Osteoblast (primary cell): Measurements from ENCODE around the gene FBXO31. TPM values are rescaled to one million over a fixed set of nuclear protein-coding genes. Genes with fewer than 3 reads are reported as not detected.
A peak's percentile ranks its signal among the peaks of the same experiment; 100 is the strongest.

Experiments used
- DNase-seq: peaks from one replicate; pipeline ENCODE4 v3.0.0; 2011; ENCODE audit warnings: low spot score, mixed read lengths; ENCODE audit not compliant: insufficient read length; ENCODE audit errors: missing footprints
- H2AFZ ChIP-seq: 2 replicates; pipeline ENCODE4 v1.6.0; 2011; ENCODE audit warnings: mild to moderate bottlenecking, low read length
- H3K27ac ChIP-seq: 2 replicates; pipeline ENCODE4 v1.5.1; 2011; ENCODE audit warnings: mild to moderate bottlenecking, low read depth, low read length, moderate library complexity
- H3K27me3 ChIP-seq: 2 replicates; pipeline ENCODE4 v1.6.0; 2012; ENCODE audit warnings: mild to moderate bottlenecking, control low read depth, inconsistent platforms, low read length, moderate library complexity; ENCODE audit not compliant: insufficient read depth
- H3K36me3 ChIP-seq: 2 replicates; pipeline ENCODE4 v1.5.1; 2011; ENCODE audit warnings: mild to moderate bottlenecking, low read length, control low read depth, moderate library complexity; ENCODE audit not compliant: insufficient read depth
- H3K4me1 ChIP-seq: 2 replicates; pipeline ENCODE4 v1.5.1; 2011; ENCODE audit warnings: mild to moderate bottlenecking, low read length, control low read depth, moderate library complexity; ENCODE audit not compliant: insufficient read depth
- H3K4me2 ChIP-seq: 2 replicates; pipeline ENCODE4 v1.6.0; 2011; ENCODE audit warnings: mild to moderate bottlenecking, low read length; ENCODE audit not compliant: insufficient read depth
- H3K4me3 ChIP-seq: fragments of 200-600 bp; sonication (generic); 3 replicates; pipeline ENCODE4 v1.5.1; 2012; ENCODE audit warnings: mild to moderate bottlenecking, low read length, inconsistent platforms; ENCODE audit not compliant: insufficient read depth
- H3K79me2 ChIP-seq: 2 replicates; pipeline ENCODE4 v1.6.0; 2012; ENCODE audit warnings: mild to moderate bottlenecking, low read length, control low read depth, inconsistent platforms; ENCODE audit not compliant: insufficient read depth
- H3K9me3 ChIP-seq: 2 replicates; pipeline ENCODE4 v1.5.1; 2011; ENCODE audit warnings: low read depth, low read length, control low read depth
- H4K20me1 ChIP-seq: 2 replicates; pipeline ENCODE4 v1.6.0; 2012; ENCODE audit warnings: mild to moderate bottlenecking, low read length, control low read depth; ENCODE audit not compliant: insufficient read depth
- CTCF ChIP-seq: IDR thresholded peaks from 2 replicates; pipeline ENCODE4 v1.5.1; 2011; ENCODE audit warnings: mild to moderate bottlenecking, low read depth, low read length, moderate library complexity; ENCODE audit errors: extremely low read depth
- total RNA-seq: library from RNA; depleted of rRNA; stranded (reverse); fragments of >200 nt; gene quantifications from 2 replicates; pipeline ENCODE4 v1.2.3, GENCODE V29; 2012

The FBXO31 gene
- total RNA-seq, 1 donor: 33.3 TPM

DNA sequence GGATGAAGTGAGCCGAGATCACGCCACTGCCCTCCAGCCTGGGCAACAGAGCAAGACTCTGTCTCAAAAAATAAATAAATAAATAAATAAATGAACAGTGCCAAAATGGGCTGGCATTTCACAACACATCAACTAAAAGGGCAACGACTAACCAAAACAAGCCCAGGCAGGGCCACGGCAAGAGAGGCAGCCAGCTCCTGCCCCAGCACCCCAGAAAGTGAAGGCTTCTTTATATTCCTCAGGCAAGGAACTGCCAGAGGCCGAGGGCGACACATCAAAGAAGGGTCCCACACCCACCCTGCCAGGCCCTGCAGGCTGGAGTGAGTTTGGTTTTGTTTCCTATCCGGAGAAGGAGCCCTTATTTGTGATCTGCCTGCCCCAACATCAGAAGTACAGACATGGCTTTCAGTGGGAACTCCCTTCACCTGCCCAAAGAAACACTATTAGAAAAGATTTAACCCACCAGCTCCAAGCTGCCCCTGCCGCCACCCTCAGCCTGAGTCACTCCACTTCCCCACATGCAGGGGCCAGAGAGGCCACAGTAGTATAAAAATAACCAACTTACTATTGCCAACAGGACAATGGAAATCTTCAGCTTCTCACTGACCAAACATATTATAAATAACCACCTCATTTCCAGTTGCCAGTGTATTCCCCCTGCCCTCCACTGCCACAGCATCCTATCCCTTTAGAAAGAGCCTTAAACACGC lies 8.0 kb downstream of the FBXO31 start:
- H3K4me1 ChIP-seq: peaks cover 14% of the 10 kb centered on the region
- H4K20me1 ChIP-seq: peaks cover 36% of the 10 kb centered on the region
- no peaks in the 10 kb centered on the region for H3K27me3 ChIP-seq
- H3K36me3 ChIP-seq: no peaks in the 10 kb centered on the region
- DNase-seq: peak; percentile 95
- peak overlapping the region; percentile 54 for H3K4me2 ChIP-seq
- H2AFZ ChIP-seq: no peak overlapping the region
- H3K9me3 ChIP-seq: no peaks in the 10 kb centered on the region
- no peak overlapping the region for H3K4me3 ChIP-seq
- TF ChIP-seq CTCF: no peak
- H3K79me2 ChIP-seq: peaks cover 94% of the 10 kb centered on the region
- H3K27ac ChIP-seq: peak overlapping the region; percentile 70

GRCh38 chr16:87374313-87374712 lies 9.3 kb downstream of the FBXO31 start:
- H3K4me2 ChIP-seq: no peak overlapping the region
- H3K36me3 ChIP-seq: no peaks in the 10 kb centered on the region
- H3K4me1 ChIP-seq: peaks cover 13% of the 10 kb centered on the region
- H3K4me3 ChIP-seq: no peak overlapping the region
- no peak for TF ChIP-seq CTCF
- H3K9me3 ChIP-seq: no peaks in the 10 kb centered on the region
- DNase-seq: peak; percentile 68
- no peak overlapping the region for H2AFZ ChIP-seq
- peaks cover 93% of the 10 kb centered on the region for H3K79me2 ChIP-seq
- H4K20me1 ChIP-seq: peaks cover 43% of the 10 kb centered on the region
- H3K27ac ChIP-seq: no peak overlapping the region
- H3K27me3 ChIP-seq: no peaks in the 10 kb centered on the region

DNA sequence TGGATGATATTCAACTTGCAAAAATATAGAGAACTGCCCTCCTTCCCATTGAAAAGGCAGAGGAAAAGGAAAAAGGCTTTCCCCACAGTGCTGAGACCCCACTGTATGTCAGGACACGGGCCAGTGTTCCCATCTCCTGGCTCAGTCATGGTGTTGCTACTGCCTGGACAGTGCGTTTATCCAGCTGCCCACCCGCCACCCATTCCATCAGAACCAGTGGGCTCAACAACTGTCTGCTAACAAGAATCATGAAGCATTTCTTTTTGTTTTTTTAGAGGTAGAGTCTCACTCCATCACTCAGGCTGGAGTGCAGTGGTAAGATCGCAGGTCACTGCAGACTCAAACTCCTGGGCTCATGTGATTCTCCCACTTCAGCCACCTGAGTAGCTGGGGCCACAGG lies 11.3 kb downstream of the FBXO31 start:
- no peak for TF ChIP-seq CTCF
- no peaks in the 10 kb centered on the region for H3K9me3 ChIP-seq
- H3K4me3 ChIP-seq: no peak overlapping the region
- peaks cover 59% of the 10 kb centered on the region for H4K20me1 ChIP-seq
- no peak overlapping the region for H2AFZ ChIP-seq
- H3K4me2 ChIP-seq: no peak overlapping the region
- peaks cover 92% of the 10 kb centered on the region for H3K79me2 ChIP-seq
- H3K4me1 ChIP-seq: peaks cover 13% of the 10 kb centered on the region
- no peak for DNase-seq
- H3K36me3 ChIP-seq: no peaks in the 10 kb centered on the region
- no peak overlapping the region for H3K27ac ChIP-seq
- H3K27me3 ChIP-seq: no peaks in the 10 kb centered on the region

DNA sequence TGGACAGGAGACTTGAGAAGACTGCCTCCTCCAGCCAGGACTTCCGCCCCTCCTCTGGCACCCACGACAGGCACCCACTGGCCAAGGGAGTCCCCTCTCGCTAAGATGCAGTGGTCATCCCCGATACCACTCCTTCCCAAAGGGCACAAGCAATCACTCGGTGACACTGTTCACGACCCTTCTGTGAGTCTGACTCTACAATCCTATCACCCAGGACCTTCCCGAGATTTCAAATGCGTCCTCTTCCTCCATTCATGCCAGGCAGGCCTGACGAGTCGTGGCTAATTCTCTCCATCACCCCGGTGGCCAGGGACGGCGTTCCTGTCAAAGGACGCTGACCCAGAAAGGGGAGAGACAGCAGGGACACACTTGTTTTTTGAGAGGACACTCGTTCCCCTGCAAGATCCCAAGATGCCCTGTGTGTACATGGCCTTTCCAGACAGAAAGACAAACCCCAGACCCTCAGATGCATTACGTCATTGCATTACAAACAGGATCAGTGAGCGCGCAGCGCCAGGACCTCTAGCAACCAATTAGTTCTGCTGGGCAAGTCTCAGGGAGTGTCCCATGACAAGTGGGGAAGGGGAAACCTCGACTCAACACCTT lies 12.2 kb downstream of the FBXO31 start:
- no peak for TF ChIP-seq CTCF
- H3K9me3 ChIP-seq: no peaks in the 10 kb centered on the region
- H3K36me3 ChIP-seq: no peaks in the 10 kb centered on the region
- no peak overlapping the region for H3K4me3 ChIP-seq
- DNase-seq: no peak
- no peak overlapping the region for H3K27ac ChIP-seq
- peaks cover 10% of the 10 kb centered on the region for H3K4me1 ChIP-seq
- no peak overlapping the region for H3K4me2 ChIP-seq
- peaks cover 57% of the 10 kb centered on the region for H4K20me1 ChIP-seq
- H2AFZ ChIP-seq: no peak overlapping the region
- H3K27me3 ChIP-seq: no peaks in the 10 kb centered on the region
- H3K79me2 ChIP-seq: peaks cover 92% of the 10 kb centered on the region
